Lower lobe of right lung (tissue), 2 donors: ENCODE results near the gene CTNNBL1. TPM values are rescaled to one million over a fixed set of nuclear protein-coding genes. Genes with fewer than 3 reads are reported as not detected.

Source experiments
- ATAC-seq, 2 donors: fragments of 200-7000 bp; cut with Tn5 transposase; one replicate each; pipeline ENCODE4 v1.9.1; 2020 to 2022; ENCODE audit warnings: mild to moderate bottlenecking in 2 of 2, moderate library complexity in 2 of 2
- DNase-seq: peaks from one replicate; pipeline ENCODE4 v3.0.0-alpha.2; 2020
- H3K27ac ChIP-seq: fragments of 200-600 bp; one replicate; pipeline ENCODE4 v1.8.0; 2022
- H3K27me3 ChIP-seq: fragments of 200-600 bp; one replicate; pipeline ENCODE4 v1.8.0; 2022; ENCODE audit warnings: low read depth
- H3K36me3 ChIP-seq: fragments of 200-600 bp; one replicate; pipeline ENCODE4 v1.8.0; 2022; ENCODE audit warnings: mild to moderate bottlenecking
- H3K4me1 ChIP-seq: fragments of 200-600 bp; one replicate; pipeline ENCODE4 v1.8.0; 2022
- H3K4me3 ChIP-seq: fragments of 200-600 bp; one replicate; pipeline ENCODE4 v1.8.0; 2022; ENCODE audit warnings: mild to moderate bottlenecking
- H3K9me3 ChIP-seq: fragments of 200-600 bp; one replicate; pipeline ENCODE4 v1.8.0; 2022
- CTCF ChIP-seq: fragments of 200-600 bp; IDR thresholded peaks from one replicate; pipeline ENCODE4 v1.8.0; 2022; ENCODE audit warnings: antibody characterized with exemption, mild to moderate bottlenecking
- intact Hi-C: fragments of 100-400 bp; cut with DNase I; formaldehyde crosslinking; loops from one replicate; pipeline ENCODE4 v1.11.0; 2022
- total RNA-seq: library from RNA; stranded (reverse); fragmentation: NEBNext Ultra II Directional; extraction: Animal tissue kit (Norgen Biotek cat#: 25700); gene quantifications from one replicate; pipeline ENCODE4 v1.2.1, GENCODE V29; 2021
- donor health status: DM: no; HTN: yes; CAD: no; lungs with severe emphysema.

The CTNNBL1 gene
- total RNA-seq, 1 donor from 2014 or later, result 52.3 TPM

GRCh38 chr20:37821696-37822095 is 127.9 kb downstream of the CTNNBL1 start:
- no peaks in the 10 kb centered on the region for H3K4me1 ChIP-seq
- no peak for TF ChIP-seq CTCF
- H3K27ac ChIP-seq, result no peak overlapping the region
- no peak overlapping the region for H3K4me3 ChIP-seq
- DNase-seq, result no peak
- H3K36me3 ChIP-seq, result no peaks in the 10 kb centered on the region
- intact Hi-C loops, result no loop called here
- ATAC-seq, result no peak
- H3K27me3 ChIP-seq, result no peaks in the 10 kb centered on the region
- H3K9me3 ChIP-seq, result no peaks in the 10 kb centered on the region

GRCh38 chr20:37822141-37822601 is 128.3 kb downstream of the CTNNBL1 start:
- Histone ChIP-seq H3K4me1 (no peaks in the 10 kb centered on the region), H3K27me3 (no peaks in the 10 kb centered on the region), H3K36me3 (no peaks in the 10 kb centered on the region), H3K4me3 (no peak overlapping the region), H3K27ac (no peak overlapping the region), H3K9me3 (no peaks in the 10 kb centered on the region)
- DNase-seq, result no peak
- intact Hi-C loops, result no loop called here
- no peak for ATAC-seq
- TF ChIP-seq CTCF, result no peak

- no peaks in the 10 kb centered on the region for H3K9me3 ChIP-seq
- H3K27me3 ChIP-seq, result no peaks in the 10 kb centered on the region
- H3K4me1 ChIP-seq, result no peaks in the 10 kb centered on the region
- ATAC-seq (no peak), DNase-seq (no peak)
- intact Hi-C loops, result no loop called here
- no peak overlapping the region for H3K4me3 ChIP-seq
- no peaks in the 10 kb centered on the region for H3K36me3 ChIP-seq
- no peak overlapping the region for H3K27ac ChIP-seq
- no peak for TF ChIP-seq CTCF
Measured at GRCh38 chr20:37823296-37823980, 129.6 kb downstream of the CTNNBL1 start.

GRCh38 chr20:37827605-37828004 is 133.8 kb downstream of the CTNNBL1 start:
- TF ChIP-seq CTCF, result no peak
- Histone ChIP-seq H3K4me3 (no peak overlapping the region), H3K9me3 (no peaks in the 10 kb centered on the region), H3K27ac (no peak overlapping the region), H3K36me3 (no peaks in the 10 kb centered on the region), H3K4me1 (no peaks in the 10 kb centered on the region), H3K27me3 (no peaks in the 10 kb centered on the region)
- no peak for DNase-seq
- no peak for ATAC-seq
- intact Hi-C loops, result no loop called here

- intact Hi-C loops, result no loop called here
- TF ChIP-seq CTCF, result no peak
- Histone ChIP-seq H3K27me3 (no peaks in the 10 kb centered on the region), H3K4me1 (no peaks in the 10 kb centered on the region), H3K27ac (no peak overlapping the region), H3K4me3 (no peak overlapping the region), H3K36me3 (no peaks in the 10 kb centered on the region), H3K9me3 (no peaks in the 10 kb centered on the region)
- DNase-seq (no peak), ATAC-seq (no peak)
Measured at GRCh38 chr20:37828684-37829083, 134.9 kb downstream of the CTNNBL1 start.
